ENCODE measurements around the gene SPSB4. TPM values are rescaled to one million over a fixed set of nuclear protein-coding genes. Genes with fewer than 3 reads are reported as not detected.

Gene SPSB4
- total and polyA plus RNA-seq, 2 of the 8 experiments (the other 6 are each of a cell fraction or from before 2014, with no cell fraction given): 15.1 to 17.2 TPM

DNA sequence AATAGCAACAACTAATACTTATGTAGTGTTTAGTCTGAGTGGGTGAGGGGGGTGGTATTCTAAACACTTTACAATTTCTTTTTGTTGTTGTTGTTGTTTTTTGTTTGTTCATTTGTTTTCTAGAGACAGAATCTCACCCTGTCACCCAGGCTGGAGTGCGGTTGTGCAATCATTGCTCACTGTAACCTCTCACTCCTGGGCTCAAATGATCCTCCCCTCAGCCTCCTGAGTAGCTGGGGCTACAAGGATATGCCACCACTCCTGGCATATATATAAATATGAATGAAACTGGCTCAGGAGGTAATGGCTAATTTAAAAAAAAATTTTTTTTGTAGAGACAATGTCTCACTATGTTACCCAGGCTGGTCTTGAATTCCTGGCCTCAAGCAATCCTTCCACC, 19.1 kb downstream of the SPSB4 start:
- TF ChIP-seq CEBPB (IDR thresholded peaks at IDR 0.05; ENCODE audit: low read depth, low read length): peak; percentile 87
- no peak for TF ChIP-seq TEAD4 (IDR thresholded peaks at IDR 0.05; ENCODE audit: low read depth, low read length)
- TF ChIP-seq YY1 (IDR thresholded peaks at IDR 0.05; ENCODE audit: low read depth, low read length): no peak
- no peak for TF ChIP-seq CHD2 (IDR thresholded peaks at IDR 0.05; ENCODE audit: low read length)
- no peak for TF ChIP-seq HDAC2 (IDR thresholded peaks at IDR 0.05; ENCODE audit: borderline replicate concordance in 1 of 2, low read depth in 2 of 2, low read length in 2 of 2)
- Histone ChIP-seq H4K8ac (ENCODE audit: extremely low read depth, insufficient read depth, low read length) (no peak overlapping the region), H3K79me2 (ENCODE audit: control insufficient read depth in 1 of 2, insufficient read depth in 2 of 2, low read length in 2 of 2) (0 out of 4 replicates have a peak, but pooled peaks cover 0 to 2% of the 10 kb centered on the region in 2 experiments), H2BK12ac (ENCODE audit: low read depth, low read length) (no peak overlapping the region), H3K27me3 (replicated peaks in 1 of 4; ENCODE audit: control insufficient read depth in 3 of 4, extremely low read depth in 1 of 4, insufficient read depth in 3 of 4, low read length in 3 of 4) (peaks cover 0 to 18% (median 8%) of the 10 kb centered on the region in 4 experiments; a peak in 4 of 7 replicates), H2AFZ (ENCODE audit: low read length) (no peak overlapping the region), H4K5ac (ENCODE audit: insufficient read length, low read depth, low read length) (no peak overlapping the region), H2AK5ac (ENCODE audit: low read depth, low read length) (no peak overlapping the region), H3K9ac (replicated peaks in 1 of 4; ENCODE audit: extremely low read depth in 1 of 4, low read depth in 3 of 4, low read length in 3 of 4) (no peak overlapping the region), H3K4me3 (ENCODE audit: extremely low read depth in 1 of 4, insufficient read depth in 2 of 4, low read depth in 3 of 4, low read length in 4 of 4) (peak overlapping the region in 1 of 4 experiments; percentile 37; a peak in 1 of 8 replicates), H3K56ac (replicated peaks; ENCODE audit: insufficient read length, low read depth, low read length) (no peak overlapping the region), H3K79me1 (ENCODE audit: low read depth, low read length) (peaks cover under 1% of the 10 kb centered on the region; the same call in 1 of the 2 replicates), H3K18ac (ENCODE audit: extremely low read depth, low read length) (no peak overlapping the region), H3K14ac (ENCODE audit: insufficient read length) (no peak overlapping the region), H4K91ac (replicated peaks; ENCODE audit: insufficient read length, low read length) (no peak overlapping the region), H3K27ac (ENCODE audit: low read depth, low read length) (no peak overlapping the region), H2BK120ac (replicated peaks; ENCODE audit: low read depth, low read length) (no peak overlapping the region), H3K4ac (replicated peaks; ENCODE audit: insufficient read length, low read depth, low read length) (no peak overlapping the region), H2BK5ac (ENCODE audit: low read depth, low read length) (no peak overlapping the region), H3K23me2 (ENCODE audit: low read depth, low read length) (no peaks in the 10 kb centered on the region), H3K4me2 (ENCODE audit: insufficient read depth in 1 of 2, low read depth in 2 of 2, low read length in 2 of 2) (peak overlapping the region in 1 of 2 experiments; percentile 16; a peak in 1 of 4 replicates), H3K23ac (ENCODE audit: insufficient read length) (no peak overlapping the region), H3K9me3 (ENCODE audit: insufficient read depth in 2 of 2, low read depth in 1 of 2, low read length in 1 of 2) (no peaks in the 10 kb centered on the region), H4K20me1 (replicated peaks in 1 of 2; ENCODE audit: control insufficient read depth in 1 of 2, insufficient read depth in 2 of 2, low read length in 2 of 2) (peaks cover 0 to 2% of the 10 kb centered on the region in 2 experiments), H2BK15ac (ENCODE audit: low read length) (no peak overlapping the region), H3K36me3 (ENCODE audit: control insufficient read depth in 2 of 4, insufficient read depth in 4 of 4, low read length in 3 of 4) (peaks cover 0 to 10% (median 0%) of the 10 kb centered on the region in 4 experiments; a peak in 1 of 8 replicates), H2BK20ac (ENCODE audit: low read length) (no peak overlapping the region), H3K4me1 (replicated peaks in 1 of 4; ENCODE audit: control insufficient read depth in 3 of 4, insufficient read depth in 4 of 4, low read length in 3 of 4) (peaks cover 25 to 48% (median 38%) of the 10 kb centered on the region in 4 experiments)
- POLR2A ChIA-PET (ENCODE audit: partially characterized antibody): interaction anchor here (1.2 to 2.4 kb wide), 4 partner anchors 11 to 22 kb away, joined by 3 to 22 read pairs (median 10); partner anchors contain the start of gene SPSB4
- no peak for FAIRE-seq
- CTCF ChIA-PET (ENCODE audit: partially characterized antibody): interaction anchor here (1.0 to 29.1 kb wide), 10 partner anchors 16 to 123 kb away, joined by 3 to 333 read pairs (median 6); partner anchors contain the start of gene SPSB4
- WGBS, 2 experiments (ENCODE audit: extremely low coverage in 1 of 2, insufficient coverage in 1 of 2, insufficient read length in 1 of 2, insufficient replicate concordance in 2 of 2, low coverage in 1 of 2, low lambda C conversion rate in 2 of 2, missing lambda C conversion rate in 1 of 2): 85% methylated on average over 1 of the region's 1 CpG; no CpG with 5 or more reads in 1 of the 2 experiments
- DNase-seq (ENCODE audit: low read depth in 1 of 2, low spot score in 2 of 2): no peak

Data from H1 (cell line).